Measurements from ENCODE around the gene TENT4B. TPM values are rescaled to one million over a fixed set of nuclear protein-coding genes. Genes with fewer than 3 reads are reported as not detected.

TENT4B gene
- total RNA-seq, 2 experiments from 2014 or later = 5.8 to 8.8 TPM

GRCh38 chr16:50160495-50161164 is 7.5 kb downstream of the TENT4B start:
- ChIA-PET POLR2A (no interaction called here), CTCF (ENCODE audit: unreplicated experiment) (no interaction called here)
- no peak for DNase-seq (ENCODE audit: low spot score)
- Histone ChIP-seq H3K36me3 (ENCODE audit: insufficient read depth, low read length) (peaks cover 5% of the 10 kb centered on the region; the same call in 1 of the 2 replicates), H3K4me3 (ENCODE audit: low read depth, low read length, poor library complexity, severe bottlenecking) (no peak overlapping the region), H3K9me3 (ENCODE audit: low read length) (no peaks in the 10 kb centered on the region), H3K79me2 (ENCODE audit: insufficient read depth, low read depth, low read length) (peaks cover 57% of the 10 kb centered on the region; the same call in 1 of the 2 replicates), H3K9me2 (ENCODE audit: insufficient read depth, low read length) (no peaks in the 10 kb centered on the region), H4K20me1 (ENCODE audit: insufficient read depth, low read length) (no peaks in the 10 kb centered on the region), H2AFZ (ENCODE audit: low read length) (no peak overlapping the region), H3K27ac (ENCODE audit: low read depth, low read length, poor library complexity, severe bottlenecking) (no peak overlapping the region), H3K4me2 (ENCODE audit: low read length) (no peak overlapping the region), H3K4me1 (ENCODE audit: insufficient read depth, low read length, poor library complexity, severe bottlenecking) (peaks cover 4% of the 10 kb centered on the region)
- BruUV-seq (replicated peaks) = no TSS peak
- TF ChIP-seq CTCF (conservative IDR thresholded peaks at IDR 0.05; ENCODE audit: low read length) = no peak
- TF ChIP-seq EZH2phosphoT487 (IDR thresholded peaks at IDR 0.05; ENCODE audit: borderline replicate concordance, low read depth, low read length) = no peak
- intact Hi-C loops (cut with micrococcal nuclease; ENCODE audit: unreplicated experiment) = no loop called here

GRCh38 chr16:50161950-50162349 is 8.8 kb downstream of the TENT4B start:
- intact Hi-C loops (cut with micrococcal nuclease; ENCODE audit: unreplicated experiment) = no loop called here
- H4K20me1 ChIP-seq (ENCODE audit: insufficient read depth, low read length) = no peaks in the 10 kb centered on the region
- BruUV-seq (replicated peaks) = no TSS peak
- no peak overlapping the region for H3K4me2 ChIP-seq (ENCODE audit: low read length)
- H3K9me2 ChIP-seq (ENCODE audit: insufficient read depth, low read length) = no peaks in the 10 kb centered on the region
- no peak overlapping the region for H3K27ac ChIP-seq (ENCODE audit: low read depth, low read length, poor library complexity, severe bottlenecking)
- ChIA-PET CTCF (ENCODE audit: unreplicated experiment) (no interaction called here), POLR2A (interaction anchor here (0.7 to 1.2 kb wide), 3 partner anchors 31 to 46 kb away, joined by 3 to 4 read pairs (median 4); no protein-coding TSS in a partner anchor)
- H3K9me3 ChIP-seq (ENCODE audit: low read length) = no peaks in the 10 kb centered on the region
- TF ChIP-seq CTCF (conservative IDR thresholded peaks at IDR 0.05; ENCODE audit: low read length) (no peak), EZH2phosphoT487 (IDR thresholded peaks at IDR 0.05; ENCODE audit: borderline replicate concordance, low read depth, low read length) (no peak)
- H3K36me3 ChIP-seq (ENCODE audit: insufficient read depth, low read length) = peaks cover 5% of the 10 kb centered on the region; the same call in 1 of the 2 replicates
- peaks cover 49% of the 10 kb centered on the region; the same call in 1 of the 2 replicates for H3K79me2 ChIP-seq (ENCODE audit: insufficient read depth, low read depth, low read length)
- no peak for DNase-seq (ENCODE audit: low spot score)
- H3K4me3 ChIP-seq (ENCODE audit: low read depth, low read length, poor library complexity, severe bottlenecking) = no peak overlapping the region
- H2AFZ ChIP-seq (ENCODE audit: low read length) = no peak overlapping the region
- H3K4me1 ChIP-seq (ENCODE audit: insufficient read depth, low read length, poor library complexity, severe bottlenecking) = no peaks in the 10 kb centered on the region

GRCh38 chr16:50165473-50165872 is 12.4 kb downstream of the TENT4B start:
- ChIA-PET POLR2A (no interaction called here), CTCF (ENCODE audit: unreplicated experiment) (no interaction called here)
- no peak for DNase-seq (ENCODE audit: low spot score)
- no peak overlapping the region for H3K4me3 ChIP-seq (ENCODE audit: low read depth, low read length, poor library complexity, severe bottlenecking)
- H3K9me3 ChIP-seq (ENCODE audit: low read length) = no peaks in the 10 kb centered on the region
- no peak overlapping the region for H3K4me2 ChIP-seq (ENCODE audit: low read length)
- no peaks in the 10 kb centered on the region for H3K9me2 ChIP-seq (ENCODE audit: insufficient read depth, low read length)
- peaks cover 2% of the 10 kb centered on the region; the same call in 1 of the 2 replicates for H3K36me3 ChIP-seq (ENCODE audit: insufficient read depth, low read length)
- H2AFZ ChIP-seq (ENCODE audit: low read length) = no peak overlapping the region
- TF ChIP-seq EZH2phosphoT487 (IDR thresholded peaks at IDR 0.05; ENCODE audit: borderline replicate concordance, low read depth, low read length) = no peak
- no peak for TF ChIP-seq CTCF (conservative IDR thresholded peaks at IDR 0.05; ENCODE audit: low read length)
- no peaks in the 10 kb centered on the region for H4K20me1 ChIP-seq (ENCODE audit: insufficient read depth, low read length)
- no TSS peak for BruUV-seq (replicated peaks)
- intact Hi-C loops (cut with micrococcal nuclease; ENCODE audit: unreplicated experiment) = no loop called here
- no peaks in the 10 kb centered on the region for H3K4me1 ChIP-seq (ENCODE audit: insufficient read depth, low read length, poor library complexity, severe bottlenecking)
- H3K79me2 ChIP-seq (ENCODE audit: insufficient read depth, low read depth, low read length) = peaks cover 44% of the 10 kb centered on the region; the same call in 1 of the 2 replicates
- H3K27ac ChIP-seq (ENCODE audit: low read depth, low read length, poor library complexity, severe bottlenecking) = no peak overlapping the region
